GM12891 (cell line): ENCODE data around the gene ARHGEF4.
"Not testable (repeated sequence)": the region's sequence is repeated elsewhere in the genome, so short reads cannot be mapped to it uniquely, and the experiment has no call there.

Experiments
- DNase-seq: peaks from one replicate; pipeline ENCODE4 v3.0.0; 2011; ENCODE audit warnings: low spot score; ENCODE audit not compliant: insufficient read length
- FAIRE-seq: peaks from 2 replicates; lab custom pipeline; 2011; peaks lifted over from hg19 to GRCh38; lab: Jason Lieb, UNC
- PAX5 ChIP-seq: IDR thresholded peaks from 2 replicates; pipeline ENCODE4 v1.6.1; 2011; ENCODE audit warnings: low read length, moderate library complexity, mild to moderate bottlenecking; ENCODE audit not compliant: insufficient read depth, severe bottlenecking
- POLR2A ChIP-seq: IDR thresholded peaks from 2 replicates; pipeline ENCODE4 v1.6.1; 2011; ENCODE audit warnings: low read depth, low read length, control low read depth
- POLR2AphosphoS5 ChIP-seq: IDR thresholded peaks from 2 replicates; pipeline ENCODE4 v1.6.1; 2011; ENCODE audit warnings: low read depth, low read length, control low read depth
- POU2F2 ChIP-seq: IDR thresholded peaks from 2 replicates; pipeline ENCODE4 v1.6.1; 2011; ENCODE audit warnings: low read depth, mild to moderate bottlenecking, control low read depth, low read length, moderate library complexity
- SPI1 ChIP-seq: IDR thresholded peaks from 2 replicates; pipeline ENCODE4 v1.6.1; 2011; ENCODE audit warnings: low read depth, low read length, control low read depth
- TAF1 ChIP-seq: IDR thresholded peaks from 2 replicates; pipeline ENCODE4 v1.6.1; 2011; ENCODE audit warnings: low read depth, low read length, control low read depth

ARHGEF4 gene

DNA sequence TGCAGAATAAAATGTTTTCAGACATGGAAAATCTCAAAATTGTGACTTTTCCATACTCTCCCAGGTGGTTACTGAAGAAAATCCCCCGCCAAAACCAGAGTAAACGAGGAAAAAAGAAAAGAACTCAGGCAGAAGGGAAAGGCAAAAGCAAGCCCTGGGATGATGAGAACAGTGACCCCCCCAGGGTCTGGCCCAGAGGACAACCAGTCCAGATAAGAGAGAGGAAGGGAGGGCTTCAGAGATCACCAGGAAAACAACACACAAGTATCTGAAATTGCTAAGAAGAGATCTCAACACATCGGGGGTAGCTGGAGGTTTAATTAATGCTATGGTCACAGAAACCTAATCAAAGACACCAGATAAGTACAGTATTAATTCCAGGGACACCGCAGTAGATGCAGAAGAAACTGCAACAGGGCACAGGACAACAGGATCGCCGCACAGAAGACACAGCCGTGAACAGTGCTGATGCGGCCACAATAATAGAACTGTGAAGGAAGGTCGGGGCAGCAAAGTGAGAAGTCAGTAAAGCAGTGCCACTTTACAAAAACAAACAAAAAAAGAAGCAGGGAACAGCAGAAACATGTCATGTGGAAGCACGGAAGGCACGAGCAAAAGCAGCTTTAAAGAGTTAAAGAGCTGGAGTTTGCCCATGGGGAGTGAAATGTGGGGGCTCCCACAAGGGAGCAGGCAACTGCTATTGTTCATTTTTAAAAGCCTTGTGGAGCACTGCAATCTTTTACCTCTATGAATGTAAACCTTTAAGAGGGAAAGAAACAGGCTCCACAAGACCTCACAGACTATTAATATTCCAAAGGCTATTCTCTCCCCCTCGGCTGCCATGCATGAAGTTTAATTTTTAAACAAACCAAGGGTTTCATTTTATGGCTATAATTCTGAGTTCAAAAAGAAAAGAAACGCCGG, 228.1 kb downstream of the ARHGEF4 start:
- FAIRE-seq (no peak), DNase-seq (no peak)
- TF ChIP-seq PAX5 (no peak), POLR2A (no peak), TAF1 (no peak), SPI1 (no peak), POU2F2 (no peak), POLR2AphosphoS5 (no peak)

DNA sequence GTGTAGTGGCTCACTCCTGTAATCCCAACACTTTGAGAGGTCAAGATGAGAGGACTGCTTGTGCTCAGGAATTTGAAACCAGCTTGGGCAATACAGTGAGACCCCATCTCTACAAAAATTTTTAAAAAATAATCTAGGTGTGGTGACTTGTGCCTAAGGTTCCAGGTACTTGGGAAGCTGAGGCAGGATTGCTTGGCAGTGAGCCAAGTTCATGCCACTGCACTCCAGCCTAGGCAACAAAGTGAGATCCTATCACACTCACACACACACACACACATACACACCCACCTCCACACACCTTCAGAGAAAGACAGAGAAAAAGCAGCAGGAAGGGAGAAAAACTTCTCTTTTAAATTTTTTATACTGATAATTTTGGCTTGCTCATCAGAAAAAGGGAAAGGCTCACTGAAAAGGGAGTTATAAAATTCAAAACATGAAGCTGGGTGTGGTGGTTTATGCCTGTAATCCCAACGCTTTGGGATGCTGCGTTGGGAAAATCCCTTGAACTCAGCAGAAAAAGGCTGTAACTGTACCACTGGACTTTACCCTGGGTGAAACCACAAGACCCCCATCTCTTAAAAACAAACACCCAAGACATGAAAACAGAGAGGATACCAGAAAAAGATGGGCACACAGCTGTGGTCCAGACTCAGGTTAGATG, 230.9 kb downstream of the ARHGEF4 start:
- DNase-seq (no peak), FAIRE-seq (no peak)
- TF ChIP-seq SPI1 (no peak), POLR2A (no peak), PAX5 (no peak), TAF1 (no peak), POU2F2 (no peak), POLR2AphosphoS5 (no peak)

DNA sequence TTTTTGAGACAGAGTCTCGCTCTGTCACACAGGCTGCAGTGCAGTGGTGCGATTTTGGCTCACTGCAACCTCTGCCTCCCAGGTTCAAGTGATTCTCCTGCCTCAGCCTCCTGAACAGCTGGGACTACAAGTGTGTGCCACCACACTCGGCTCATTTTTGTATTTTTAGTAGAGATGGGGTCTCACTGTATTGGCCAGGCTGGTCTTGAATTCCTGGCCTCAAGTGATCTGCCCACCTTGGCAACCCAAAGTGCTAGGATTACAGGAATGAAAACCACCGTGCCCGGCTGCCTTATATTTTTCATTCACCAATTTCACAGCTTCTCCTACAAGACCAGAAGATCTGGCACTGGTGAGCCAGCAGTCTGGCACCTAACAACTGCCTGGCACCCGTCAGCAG, 231.5 kb downstream of the ARHGEF4 start:
- DNase-seq, FAIRE-seq: not testable (repeated sequence)

DNA sequence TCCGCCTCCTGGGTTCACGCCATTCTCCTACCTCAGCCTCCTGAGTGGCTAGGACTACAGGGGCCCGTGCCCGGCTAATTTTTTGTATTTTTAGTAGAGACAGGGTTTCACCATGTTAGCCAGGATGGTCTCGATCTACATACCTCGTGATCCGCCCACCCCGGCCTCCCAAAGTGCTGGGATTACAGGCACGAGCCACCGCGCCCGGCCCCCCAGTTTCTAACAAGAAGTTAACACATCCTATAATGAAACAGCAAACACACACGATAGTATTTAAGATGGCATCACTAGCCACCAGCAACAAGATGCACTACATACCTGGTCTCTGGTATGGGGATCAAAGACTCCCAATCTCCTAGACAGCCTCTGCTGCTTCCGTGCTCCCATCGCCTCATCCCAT, 238.9 kb downstream of the ARHGEF4 start:
- not testable (repeated sequence) for FAIRE-seq, DNase-seq

DNA sequence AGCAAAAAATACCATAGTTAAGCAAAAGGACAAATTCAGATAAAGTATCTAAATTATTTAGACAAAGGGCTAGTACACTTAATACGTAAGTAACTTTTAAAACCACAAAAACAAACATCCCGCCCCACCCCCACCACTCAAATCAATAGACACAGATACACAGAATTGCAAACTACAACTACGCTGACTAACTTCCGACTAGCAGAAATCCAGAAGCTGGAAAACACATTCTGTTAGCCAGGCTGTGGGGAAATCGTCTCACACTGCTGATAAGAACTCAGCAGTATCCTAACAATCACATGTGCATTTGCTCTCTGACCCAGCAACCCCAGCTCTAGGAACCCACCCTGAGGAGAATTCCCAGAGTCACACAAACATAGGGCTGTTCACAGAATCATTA, 240.0 kb downstream of the ARHGEF4 start:
- no peak for FAIRE-seq

DNA sequence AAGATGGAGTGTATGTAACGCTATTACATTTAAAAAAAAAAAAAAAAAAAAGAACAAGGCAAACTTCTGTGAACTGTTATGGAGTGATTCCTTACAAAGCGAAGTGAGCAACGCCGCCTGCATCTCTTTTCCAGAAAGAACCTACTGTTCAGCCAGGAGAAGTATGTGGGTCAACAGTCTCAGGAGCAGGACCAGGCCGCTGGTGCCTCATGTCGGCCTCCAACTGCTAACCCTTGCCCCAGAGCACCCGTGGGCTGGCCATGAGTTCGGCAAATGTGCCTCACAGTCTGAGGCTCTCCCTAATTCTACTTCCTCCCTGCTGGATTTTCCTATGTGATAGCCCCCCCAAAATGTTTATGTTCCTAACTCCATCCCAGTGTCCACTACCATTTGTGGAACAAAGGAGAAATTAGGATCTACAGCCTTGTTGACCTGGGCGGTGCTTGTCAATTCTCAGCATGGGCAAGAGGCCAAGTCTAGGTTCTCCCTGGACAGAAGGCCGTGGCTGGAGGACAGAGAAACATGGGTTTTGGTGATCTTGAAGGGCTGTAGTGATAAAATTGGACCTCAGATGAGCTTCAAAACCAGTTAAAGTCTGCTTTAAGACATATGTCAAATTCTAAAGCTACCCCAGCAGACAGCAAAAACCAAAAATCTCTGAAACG, 240.6 kb downstream of the ARHGEF4 start:
- DNase-seq (no peak), FAIRE-seq (no peak)
- TF ChIP-seq TAF1: no peak
- TF ChIP-seq SPI1: no peak
- no peak for TF ChIP-seq POU2F2
- TF ChIP-seq POLR2AphosphoS5: no peak
- no peak for TF ChIP-seq PAX5
- no peak for TF ChIP-seq POLR2A

More for the DNA sequence above, 240.0 kb downstream of the ARHGEF4 start:
- DNase-seq: no peak
- no peak for TF ChIP-seq SPI1
- TF ChIP-seq PAX5: no peak
- TF ChIP-seq POLR2A: no peak
- no peak for TF ChIP-seq TAF1
- no peak for TF ChIP-seq POLR2AphosphoS5
- TF ChIP-seq POU2F2: no peak

DNA sequence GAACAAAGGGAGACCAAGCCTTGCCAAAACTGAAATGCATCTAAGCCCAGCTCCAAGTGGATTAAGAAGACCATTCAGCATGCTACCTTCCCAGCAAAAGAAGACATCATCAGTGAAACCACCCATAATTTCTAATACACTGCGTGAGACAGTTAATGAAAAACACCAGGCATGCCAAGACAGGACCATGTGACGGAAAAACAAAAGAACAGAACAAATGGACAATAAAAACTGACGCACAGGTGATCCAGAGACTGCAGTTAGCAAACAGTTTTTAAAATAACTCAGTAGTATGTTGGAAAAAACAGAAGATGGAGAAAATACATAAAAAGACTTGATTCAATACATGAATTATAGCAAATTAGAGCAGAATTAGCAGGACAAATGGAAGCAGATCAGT, 241.3 kb downstream of the ARHGEF4 start:
- no peak for FAIRE-seq
- DNase-seq: no peak

DNA sequence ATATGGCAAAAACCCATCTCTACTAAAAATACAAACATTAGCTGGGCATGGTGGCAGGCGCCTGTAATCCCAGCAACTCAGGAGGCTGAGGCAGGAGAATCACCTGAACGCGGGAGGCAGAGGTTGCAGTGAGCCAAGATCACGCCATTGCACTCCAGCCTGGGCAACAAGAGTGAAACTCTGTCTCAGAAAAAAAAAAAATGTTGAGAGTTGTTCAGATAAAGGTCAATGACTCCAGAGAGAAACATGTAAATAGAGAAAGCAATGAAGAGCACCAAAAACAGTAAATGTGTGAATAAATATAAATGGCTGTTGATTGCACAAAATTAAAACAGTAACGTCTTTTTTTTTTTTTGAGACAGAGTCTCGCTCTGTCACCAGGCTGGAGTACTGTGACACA, 243.2 kb downstream of the ARHGEF4 start:
- FAIRE-seq, DNase-seq: not testable (repeated sequence)

More for the DNA sequence above, 241.3 kb downstream of the ARHGEF4 start:
- no peak for TF ChIP-seq POLR2AphosphoS5
- TF ChIP-seq POLR2A: no peak
- no peak for TF ChIP-seq TAF1
- no peak for TF ChIP-seq POU2F2
- TF ChIP-seq SPI1: no peak
- no peak for TF ChIP-seq PAX5

DNA sequence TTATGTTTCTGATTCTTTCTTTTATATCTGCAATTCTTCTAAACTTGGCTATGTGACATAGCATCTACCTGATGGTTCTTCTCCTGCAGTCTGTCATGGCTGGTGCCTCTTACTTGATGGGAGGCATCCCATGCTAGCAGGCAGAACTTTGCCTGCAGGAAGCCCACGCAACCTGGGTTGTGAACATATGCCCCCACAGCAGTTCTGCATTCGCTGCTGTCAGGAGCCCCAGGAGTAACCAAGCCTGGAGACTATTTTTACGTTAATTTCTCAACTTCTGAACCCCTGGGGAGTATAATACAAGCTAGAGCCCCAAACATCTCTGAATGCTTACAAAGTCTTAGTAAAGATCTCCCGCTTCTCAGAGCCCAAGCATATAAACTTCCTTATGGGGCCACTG, 244.5 kb downstream of the ARHGEF4 start:
- TF ChIP-seq SPI1: no peak
- TF ChIP-seq PAX5: no peak
- TF ChIP-seq TAF1: no peak
- TF ChIP-seq POU2F2: no peak
- no peak for TF ChIP-seq POLR2A
- TF ChIP-seq POLR2AphosphoS5: no peak
- FAIRE-seq (no peak), DNase-seq (no peak)

DNA sequence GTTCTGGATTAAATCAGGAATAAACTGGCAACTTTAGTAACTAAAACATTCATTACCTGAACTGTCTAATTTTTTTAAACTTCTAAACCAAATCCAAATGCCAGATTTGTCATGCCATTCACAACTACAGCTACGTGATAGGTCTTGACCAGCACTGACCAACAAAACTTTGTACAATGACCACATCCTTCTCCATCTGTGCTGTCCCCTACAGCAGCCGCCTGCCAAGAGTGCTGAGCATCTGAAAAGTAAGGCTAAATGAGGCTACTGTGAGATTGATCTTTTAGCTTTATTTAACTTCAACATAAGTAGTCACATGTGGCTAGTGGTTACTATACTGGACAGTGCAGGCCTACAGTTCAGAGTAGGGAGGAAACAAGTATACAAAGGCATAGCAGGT, 248.9 kb downstream of the ARHGEF4 start:
- TF ChIP-seq PAX5 (no peak), POU2F2 (no peak), TAF1 (no peak), POLR2AphosphoS5 (no peak), POLR2A (no peak), SPI1 (no peak)
- FAIRE-seq (no peak), DNase-seq (no peak)
